Thyroid gland (tissue), 4 donors: ENCODE results near the gene DNAH9.

Source experiments
- CTCF ChIP-seq, 6 experiments: fragments of 200-600 bp in 3 of 6; fragments of 450-650 bp in 3 of 6; sonication (generic) in 3 of 6; IDR thresholded peaks; one replicate each; pipeline ENCODE4 v1.5.1; 2016 to 2019; ENCODE audit warnings: antibody characterized with exemption in 6 of 6, mild to moderate bottlenecking in 2 of 6, inconsistent platforms in 1 of 6, moderate library complexity in 1 of 6
- POLR2A ChIP-seq, 2 donors: fragments of 450-650 bp; IDR thresholded peaks; one replicate each; pipeline ENCODE4 v1.6.1; 2017; ENCODE audit warnings: antibody characterized with exemption in 2 of 2, mild to moderate bottlenecking in 2 of 2, moderate library complexity in 1 of 2

GRCh38 chr17:11700668-11701067, 102.4 kb downstream of the DNAH9 start:
- TF ChIP-seq CTCF (IDR thresholded peaks at IDR 0.05) (no peak), POLR2A (IDR thresholded peaks at IDR 0.05) (no peak)
